IMR-90 (cell line): ENCODE data around the gene TMEM114. TPM values are rescaled to one million over a fixed set of nuclear protein-coding genes. Genes with fewer than 3 reads are reported as not detected.

Experiments
- ATAC-seq: fragments of 200-7000 bp; cut with Tn5 transposase; 2 replicates; pipeline ENCODE4 v1.9.1; 2020; ENCODE audit warnings: low read depth, mild to moderate bottlenecking, moderate library complexity
- BruUV-seq: library from RNA; stranded (reverse); fragments of 400-500 nt; replicated peaks from 2 replicates; lab custom pipeline; 2021; lab: Mats Ljungman, UMichigan
- CTCF ChIA-PET: fragments of 300-600 bp; formaldehyde crosslinking; extraction: SDS; loops from one replicate; lab custom pipeline; 2021; ENCODE audit warnings: antibody characterized with exemption; lab: Yijun Ruan, JAX
- POLR2A ChIA-PET: fragments of 300-600 bp; sonication (Branson Sonifier 250); formaldehyde crosslinking; loops from one replicate; lab custom pipeline; 2022; ENCODE audit warnings: antibody characterized with exemption; ENCODE audit not compliant: unreplicated experiment; lab: Charles Lee
- DNase-seq: peaks from one replicate; pipeline ENCODE4 v3.0.0; 2013
- H2AFZ ChIP-seq: replicated peaks from 2 replicates; pipeline ENCODE3; 2013; ENCODE audit warnings: low read length, mild to moderate bottlenecking; ENCODE audit not compliant: poor library complexity
- H2AK5ac ChIP-seq: 2 replicates; pipeline ENCODE4 v1.6.1; 2013; ENCODE audit warnings: low read depth, low read length, inconsistent platforms
- H2AK9ac ChIP-seq: replicated peaks from 2 replicates; pipeline ENCODE3; 2013; ENCODE audit warnings: mild to moderate bottlenecking, low read depth, low read length, moderate library complexity; ENCODE audit not compliant: poor library complexity
- H2BK120ac ChIP-seq: 2 replicates; pipeline ENCODE4 v1.6.1; 2013; ENCODE audit warnings: low read depth, low read length, inconsistent platforms
- H2BK15ac ChIP-seq: 3 replicates; pipeline ENCODE4 v1.6.1; 2013; ENCODE audit warnings: low read depth, low read length, inconsistent platforms
- H2BK20ac ChIP-seq: 2 replicates; pipeline ENCODE4 v1.6.1; 2013; ENCODE audit warnings: low read depth, mild to moderate bottlenecking, inconsistent platforms, low read length, moderate library complexity
- H2BK5ac ChIP-seq: 2 replicates; pipeline ENCODE4 v1.6.1; 2013; ENCODE audit warnings: mild to moderate bottlenecking, low read depth, low read length, inconsistent platforms; ENCODE audit not compliant: poor library complexity, severe bottlenecking
- H3K14ac ChIP-seq: replicated peaks from 2 replicates; pipeline ENCODE4 v1.6.1; 2013; ENCODE audit warnings: low read depth, low read length, inconsistent platforms
- H3K18ac ChIP-seq: 2 replicates; pipeline ENCODE4 v1.6.1; 2013; ENCODE audit warnings: low read depth, low read length, control low read depth
- H3K23ac ChIP-seq: 2 replicates; pipeline ENCODE4 v1.6.1; 2013; ENCODE audit warnings: low read depth, low read length, inconsistent platforms
- H3K27ac ChIP-seq: 2 replicates; pipeline ENCODE4 v1.5.1; 2013; ENCODE audit warnings: mild to moderate bottlenecking, control low read depth, low read length; ENCODE audit not compliant: insufficient read depth
- H3K27me3 ChIP-seq: 2 replicates; pipeline ENCODE4 v1.6.1; 2013; ENCODE audit warnings: low read length; ENCODE audit not compliant: control insufficient read depth, insufficient read depth
- H3K36me3 ChIP-seq: 2 replicates; pipeline ENCODE4 v1.6.1; 2013; ENCODE audit warnings: low read length, mixed read lengths; ENCODE audit not compliant: control insufficient read depth, insufficient read depth
- H3K4ac ChIP-seq: 2 replicates; pipeline ENCODE4 v1.6.1; 2013; ENCODE audit warnings: low read depth, low read length, inconsistent platforms
- H3K4me1 ChIP-seq: 2 replicates; pipeline ENCODE4 v1.6.1; 2013; ENCODE audit warnings: low read length, mixed read lengths; ENCODE audit not compliant: control insufficient read depth, insufficient read depth
- H3K4me2 ChIP-seq: 2 replicates; pipeline ENCODE4 v1.6.1; 2013; ENCODE audit warnings: low read depth, mild to moderate bottlenecking, control low read depth, low read length, moderate library complexity
- H3K4me3 ChIP-seq: 2 replicates; pipeline ENCODE4 v1.5.1; 2013; ENCODE audit warnings: low read depth, mild to moderate bottlenecking, control low read depth, low read length, moderate library complexity; ENCODE audit not compliant: insufficient read depth
- H3K56ac ChIP-seq: 2 replicates; pipeline ENCODE4 v1.6.1; 2013; ENCODE audit warnings: low read length, inconsistent platforms; ENCODE audit not compliant: insufficient read depth; ENCODE audit errors: extremely low read depth
- H3K79me1 ChIP-seq, 2 experiments: 2 replicates each; pipeline ENCODE4 v1.6.1; 2013; ENCODE audit warnings: low read length in 2 of 2, inconsistent platforms in 1 of 2, low read depth in 1 of 2
- H3K9ac ChIP-seq: 2 replicates; pipeline ENCODE4 v1.6.1; 2013; ENCODE audit warnings: low read depth, low read length, control low read depth
- H3K9me1 ChIP-seq: 2 replicates; pipeline ENCODE4 v1.6.1; 2013; ENCODE audit warnings: low read length, inconsistent platforms; ENCODE audit not compliant: insufficient read depth
- H3K9me3 ChIP-seq: 2 replicates; pipeline ENCODE4 v1.6.1; 2013; ENCODE audit warnings: low read length; ENCODE audit not compliant: control insufficient read depth, insufficient read depth
- H4K20me1 ChIP-seq: 2 replicates; pipeline ENCODE4 v1.6.1; 2013; ENCODE audit warnings: low read length, inconsistent platforms; ENCODE audit not compliant: insufficient read depth
- H4K5ac ChIP-seq: 2 replicates; pipeline ENCODE4 v1.6.1; 2013; ENCODE audit warnings: mild to moderate bottlenecking, low read depth, low read length, control low read depth
- H4K8ac ChIP-seq, 2 experiments: 2 replicates each; pipeline ENCODE4 v1.6.1; 2013; ENCODE audit warnings: low read depth in 2 of 2, low read length in 2 of 2, control low read depth in 1 of 2, inconsistent platforms in 1 of 2
- H4K91ac ChIP-seq: 2 replicates; pipeline ENCODE4 v1.6.1; 2013; ENCODE audit warnings: low read depth, low read length, inconsistent platforms; ENCODE audit not compliant: insufficient read depth
- BHLHE40 ChIP-seq: fragments of 150-350 bp; IDR thresholded peaks from 2 replicates; pipeline ENCODE4 v1.6.1; 2016; ENCODE audit warnings: mild to moderate bottlenecking, low read depth, low read length
- CEBPB ChIP-seq: IDR thresholded peaks from 2 replicates; pipeline ENCODE4 v1.6.1; 2012; ENCODE audit warnings: low read depth, low read length, improper control_type of control experiment
- CHD1 ChIP-seq: IDR thresholded peaks from 2 replicates; pipeline ENCODE4 v1.6.1; 2012; ENCODE audit warnings: low read depth, low read length, improper control_type of control experiment
- RFX5 ChIP-seq: IDR thresholded peaks from 2 replicates; pipeline ENCODE4 v1.8.0; 2012; ENCODE audit warnings: low read depth, mild to moderate bottlenecking, low read length, moderate library complexity
- SMC3 ChIP-seq: fragments of 150-350 bp; IDR thresholded peaks from 2 replicates; pipeline ENCODE4 v1.6.1; 2016; ENCODE audit warnings: low read depth, mild to moderate bottlenecking, antibody characterized with exemption, low read length, moderate library complexity
- WGBS, 2 experiments: methylation state at CpG; one replicate each; pipeline versions ENCODE4 v1.1.5 to v1.1.7; 2013; ENCODE audit warnings: missing lambda C conversion rate in 2 of 2; ENCODE audit not compliant: insufficient read length in 1 of 2; ENCODE audit errors: extremely low coverage in 2 of 2; 5-methylcytosine and 5-hydroxymethylcytosine counted together
- dilution Hi-C: fragments of 300-500 bp; cut with HindIII; formaldehyde crosslinking; loops from one replicate; pipeline ENCODE4 v1.14.3; 2018; ENCODE audit warnings: low sequenced_read_pairs; ENCODE audit not compliant: unreplicated experiment
- in situ Hi-C: fragments of 300-500 bp; cut with MboI; formaldehyde crosslinking; loops from 3 replicates; pipeline ENCODE4 v1.14.3; 2019; ENCODE audit warnings: low sequenced_read_pairs, inconsistent platforms, mixed read lengths
- intact Hi-C: fragments of 100-400 bp; cut with micrococcal nuclease; formaldehyde crosslinking; loops from 2 replicates; pipeline ENCODE4 v1.10.0; 2022
- polyA plus RNA-seq, 3 experiments: library from polyadenylated mRNA; depleted of rRNA; stranded (reverse); fragments of >200 nt; gene quantifications; 2 replicates each; pipeline ENCODE4 v1.2.3, GENCODE V29; 2012; ENCODE audit warnings: low replicate concordance in 1 of 3
- total RNA-seq: library from RNA; depleted of rRNA; stranded (reverse); fragments of >200 nt; gene quantifications from 2 replicates; pipeline ENCODE4 v1.2.3, GENCODE V29; 2012

TMEM114 gene
- total and polyA plus RNA-seq, 2 of the 4 experiments (the other 2 are of a cell fraction), result not detected

GRCh38 chr16:8628981-8629725, 38.8 kb upstream of the TMEM114 start:
- no peak overlapping the region for H4K5ac ChIP-seq
- ChIA-PET POLR2A (no interaction called here), CTCF (interaction anchor here (0.6 kb wide), 1 partner anchor 500 kb away, joined by 5 read pairs; no protein-coding TSS in a partner anchor)
- H2AK9ac ChIP-seq, result no peak overlapping the region
- in situ Hi-C loops (no loop called here), dilution Hi-C loops (no loop called here), intact Hi-C loops (no loop called here)
- TF ChIP-seq BHLHE40 (no peak), CHD1 (no peak), SMC3 (no peak), RFX5 (no peak), CEBPB (no peak)
- H3K27me3 ChIP-seq, result no peaks in the 10 kb centered on the region
- ATAC-seq, result no peak
- H3K27ac ChIP-seq, result no peak overlapping the region
- H3K4me3 ChIP-seq, result no peak overlapping the region
- DNase-seq, result no peak
- H2AK5ac ChIP-seq, result no peak overlapping the region
- no peaks in the 10 kb centered on the region for H3K9me1 ChIP-seq
- no peak overlapping the region for H3K14ac ChIP-seq
- no peak overlapping the region for H2BK5ac ChIP-seq
- no peak overlapping the region for H2BK15ac ChIP-seq
- no TSS peak for BruUV-seq
- H3K4ac ChIP-seq, result no peak overlapping the region
- no peak overlapping the region for H3K23ac ChIP-seq
- no peak overlapping the region for H3K4me2 ChIP-seq
- no peak overlapping the region for H2BK120ac ChIP-seq
- no peak overlapping the region for H3K18ac ChIP-seq
- H3K79me1 ChIP-seq, result peaks cover 10 to 15% of the 10 kb centered on the region in 2 experiments
- H3K56ac ChIP-seq, result no peak overlapping the region
- H4K91ac ChIP-seq, result no peak overlapping the region
- no peaks in the 10 kb centered on the region for H3K4me1 ChIP-seq
- H2BK20ac ChIP-seq, result no peak overlapping the region
- H3K9me3 ChIP-seq, result no peaks in the 10 kb centered on the region
- WGBS, 2 experiments, result 95% methylated on average over 3 of the region's 16 CpGs; no CpG with 5 or more reads in 1 of the 2 experiments
- no peak overlapping the region for H3K9ac ChIP-seq
- peaks cover 7% of the 10 kb centered on the region; the same call in 1 of the 2 replicates for H4K20me1 ChIP-seq
- H4K8ac ChIP-seq, result no peak overlapping the region
- peak overlapping the region; percentile 36 for H2AFZ ChIP-seq
- peaks cover 66% of the 10 kb centered on the region for H3K36me3 ChIP-seq
